ENCODE data around the gene FER1L5. TPM values are rescaled to one million over a fixed set of nuclear protein-coding genes. Genes with fewer than 3 reads are reported as not detected.

FER1L5 gene
- total and polyA plus RNA-seq, 9 of the 15 experiments (the other 6 are each of a cell fraction or from before 2014, with no cell fraction given): 0.01 TPM; not detected in 6

DNA sequence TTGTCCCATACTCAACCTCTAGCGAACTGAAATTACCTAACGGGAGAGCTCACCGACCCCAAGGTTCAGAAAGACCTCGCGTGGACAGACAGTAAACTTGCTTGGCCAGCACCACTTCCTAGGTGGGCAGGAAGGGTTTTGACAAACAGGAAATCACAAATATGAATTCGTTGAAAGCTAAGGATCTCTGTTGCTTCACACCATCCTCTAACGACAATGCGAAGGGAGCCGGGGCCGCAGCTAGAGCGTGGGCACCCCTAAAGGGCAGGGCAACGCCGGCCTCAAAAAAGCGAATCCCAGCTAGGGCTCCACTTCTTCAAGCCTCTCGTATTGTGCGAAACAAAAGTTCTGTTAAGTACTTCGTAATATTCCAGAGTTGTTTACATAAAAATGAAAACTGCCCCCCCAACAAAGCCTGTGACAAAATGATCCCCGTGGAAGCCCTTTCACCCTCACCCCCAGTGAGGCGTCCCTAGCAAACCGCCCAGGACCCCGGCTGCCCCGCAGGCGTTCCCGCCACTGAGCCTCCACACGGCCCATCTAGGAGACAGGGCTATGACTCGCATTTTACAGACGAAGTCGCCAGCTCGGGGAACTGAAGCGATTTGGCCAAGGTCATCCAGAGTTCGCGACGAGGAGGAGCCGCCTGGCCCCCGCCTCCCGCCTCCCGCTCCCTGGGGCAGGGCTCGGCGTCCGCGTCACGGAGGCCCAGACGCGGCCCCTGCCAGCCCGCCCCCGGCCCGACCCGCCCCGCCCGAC, 5.0 kb upstream of the FER1L5 start (continued):
- no peak for TF ChIP-seq PCBP1 (IDR thresholded peaks at IDR 0.05; ENCODE audit: low read depth, low read length, poor library complexity, severe bottlenecking)
- TF ChIP-seq CEBPG (CRISPR knock-in tag; IDR thresholded peaks at IDR 0.05): 0 out of 2 replicates have a peak, but pooled peaks have one; percentile 13
- peak in 1 of 2 experiments; percentile 63; a peak in 1 of 4 replicates for TF ChIP-seq CEBPG (tag; conservative IDR thresholded peaks at IDR 0.05 in 1 of 2, IDR thresholded peaks at IDR 0.05 in 1 of 2)
- 0 out of 2 replicates have a peak, but pooled peaks have one; percentile 27 for TF ChIP-seq TCF7 (IDR thresholded peaks at IDR 0.05; ENCODE audit: borderline replicate concordance)
- TF ChIP-seq, protein P1, sequence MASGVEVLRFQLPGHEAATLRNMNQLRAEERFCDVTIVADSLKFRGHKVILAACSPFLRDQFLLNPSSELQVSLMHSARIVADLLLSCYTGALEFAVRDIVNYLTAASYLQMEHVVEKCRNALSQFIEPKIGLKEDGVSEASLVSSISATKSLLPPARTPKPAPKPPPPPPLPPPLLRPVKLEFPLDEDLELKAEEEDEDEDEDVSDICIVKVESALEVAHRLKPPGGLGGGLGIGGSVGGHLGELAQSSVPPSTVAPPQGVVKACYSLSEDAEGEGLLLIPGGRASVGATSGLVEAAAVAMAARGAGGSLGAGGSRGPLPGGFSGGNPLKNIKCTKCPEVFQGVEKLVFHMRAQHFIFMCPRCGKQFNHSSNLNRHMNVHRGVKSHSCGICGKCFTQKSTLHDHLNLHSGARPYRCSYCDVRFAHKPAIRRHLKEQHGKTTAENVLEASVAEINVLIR (CRISPR knock-in tag; IDR thresholded peaks at IDR 0.05): no peak
- TF ChIP-seq IRF2 (CRISPR knock-in tag; IDR thresholded peaks at IDR 0.05): no peak
- TF ChIP-seq CBX3 (IDR thresholded peaks at IDR 0.05; ENCODE audit: borderline replicate concordance in 1 of 2, low read length in 2 of 2): no peak
- TF ChIP-seq NR4A1 (CRISPR knock-in tag; IDR thresholded peaks at IDR 0.05): no peak
- TF ChIP-seq NR4A1 (tag; IDR thresholded peaks at IDR 0.05): 0 out of 2 replicates have a peak, but pooled peaks have one; percentile 29
- TF ChIP-seq, protein P2, sequence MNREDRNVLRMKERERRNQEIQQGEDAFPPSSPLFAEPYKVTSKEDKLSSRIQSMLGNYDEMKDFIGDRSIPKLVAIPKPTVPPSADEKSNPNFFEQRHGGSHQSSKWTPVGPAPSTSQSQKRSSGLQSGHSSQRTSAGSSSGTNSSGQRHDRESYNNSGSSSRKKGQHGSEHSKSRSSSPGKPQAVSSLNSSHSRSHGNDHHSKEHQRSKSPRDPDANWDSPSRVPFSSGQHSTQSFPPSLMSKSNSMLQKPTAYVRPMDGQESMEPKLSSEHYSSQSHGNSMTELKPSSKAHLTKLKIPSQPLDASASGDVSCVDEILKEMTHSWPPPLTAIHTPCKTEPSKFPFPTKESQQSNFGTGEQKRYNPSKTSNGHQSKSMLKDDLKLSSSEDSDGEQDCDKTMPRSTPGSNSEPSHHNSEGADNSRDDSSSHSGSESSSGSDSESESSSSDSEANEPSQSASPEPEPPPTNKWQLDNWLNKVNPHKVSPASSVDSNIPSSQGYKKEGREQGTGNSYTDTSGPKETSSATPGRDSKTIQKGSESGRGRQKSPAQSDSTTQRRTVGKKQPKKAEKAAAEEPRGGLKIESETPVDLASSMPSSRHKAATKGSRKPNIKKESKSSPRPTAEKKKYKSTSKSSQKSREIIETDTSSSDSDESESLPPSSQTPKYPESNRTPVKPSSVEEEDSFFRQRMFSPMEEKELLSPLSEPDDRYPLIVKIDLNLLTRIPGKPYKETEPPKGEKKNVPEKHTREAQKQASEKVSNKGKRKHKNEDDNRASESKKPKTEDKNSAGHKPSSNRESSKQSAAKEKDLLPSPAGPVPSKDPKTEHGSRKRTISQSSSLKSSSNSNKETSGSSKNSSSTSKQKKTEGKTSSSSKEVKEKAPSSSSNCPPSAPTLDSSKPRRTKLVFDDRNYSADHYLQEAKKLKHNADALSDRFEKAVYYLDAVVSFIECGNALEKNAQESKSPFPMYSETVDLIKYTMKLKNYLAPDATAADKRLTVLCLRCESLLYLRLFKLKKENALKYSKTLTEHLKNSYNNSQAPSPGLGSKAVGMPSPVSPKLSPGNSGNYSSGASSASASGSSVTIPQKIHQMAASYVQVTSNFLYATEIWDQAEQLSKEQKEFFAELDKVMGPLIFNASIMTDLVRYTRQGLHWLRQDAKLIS (CRISPR knock-in tag; IDR thresholded peaks at IDR 0.05): peak; percentile 76; the same call in 1 of the 2 replicates
- no peak for TF ChIP-seq GABPB2 (CRISPR knock-in tag; conservative IDR thresholded peaks at IDR 0.05)
- TF ChIP-seq ZNF212 (CRISPR knock-in tag; IDR thresholded peaks at IDR 0.05): no peak
- TF ChIP-seq BRD4 (IDR thresholded peaks at IDR 0.05): peak; percentile 56; the same call in 1 of the 2 replicates
- TF ChIP-seq, protein P3, sequence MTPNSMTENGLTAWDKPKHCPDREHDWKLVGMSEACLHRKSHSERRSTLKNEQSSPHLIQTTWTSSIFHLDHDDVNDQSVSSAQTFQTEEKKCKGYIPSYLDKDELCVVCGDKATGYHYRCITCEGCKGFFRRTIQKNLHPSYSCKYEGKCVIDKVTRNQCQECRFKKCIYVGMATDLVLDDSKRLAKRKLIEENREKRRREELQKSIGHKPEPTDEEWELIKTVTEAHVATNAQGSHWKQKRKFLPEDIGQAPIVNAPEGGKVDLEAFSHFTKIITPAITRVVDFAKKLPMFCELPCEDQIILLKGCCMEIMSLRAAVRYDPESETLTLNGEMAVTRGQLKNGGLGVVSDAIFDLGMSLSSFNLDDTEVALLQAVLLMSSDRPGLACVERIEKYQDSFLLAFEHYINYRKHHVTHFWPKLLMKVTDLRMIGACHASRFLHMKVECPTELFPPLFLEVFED (CRISPR knock-in tag; conservative IDR thresholded peaks at IDR 0.05): 0 out of 2 replicates have a peak, but pooled peaks have one; percentile 12
- peak; percentile 12 for TF ChIP-seq TAF9B (IDR thresholded peaks at IDR 0.05; ENCODE audit: partially characterized antibody)
- TF ChIP-seq PML (IDR thresholded peaks at IDR 0.05; ENCODE audit: low read length): peak; percentile 54; the same call in 1 of the 2 replicates
- peak; percentile 40 for TF ChIP-seq NCOR1 (IDR thresholded peaks at IDR 0.05)
- 0 out of 4 replicates have a peak, but pooled peaks of 1 of the 2 experiments have one; percentile 49 for TF ChIP-seq TEAD1 (CRISPR knock-in tag; IDR thresholded peaks at IDR 0.05)
- no peak for TF ChIP-seq XRCC3 (IDR thresholded peaks at IDR 0.05)
- TF ChIP-seq ZBED1 (IDR thresholded peaks at IDR 0.05): 0 out of 2 replicates have a peak, but pooled peaks have one; percentile 15
- no peak for TF ChIP-seq NR2C2 (CRISPR knock-in tag; IDR thresholded peaks at IDR 0.05)
- peak; percentile 93 for TF ChIP-seq NR2C2 (tag; IDR thresholded peaks at IDR 0.05)
- TF ChIP-seq RAD21 (CRISPR knock-in tag; conservative IDR thresholded peaks at IDR 0.05 in 1 of 2, IDR thresholded peaks at IDR 0.05 in 1 of 2): peak in 1 of 2 experiments; percentile 20; a peak in 1 of 4 replicates
